Gastroesophageal sphincter (tissue), 4 donors: Measurements from ENCODE around the gene SIGLEC10. TPM values are rescaled to one million over a fixed set of nuclear protein-coding genes. Genes with fewer than 3 reads are reported as not detected.

ENCODE experiments used
- ATAC-seq: fragments of 150-250 bp; one replicate; pipeline ENCODE4 v1.9.1; 2016; ENCODE audit warnings: mild to moderate bottlenecking, moderate library complexity
- H3K27ac ChIP-seq, 4 donors: fragments of 200-600 bp; sonication (generic) in 3 of 4; 1 replicate in 3 of 4; 2 replicates in 1 of 4; pipeline ENCODE4 v1.5.1; 2016 to 2019
- H3K27me3 ChIP-seq: fragments of 200-600 bp; sonication (generic); one replicate; pipeline ENCODE4 v1.5.1; 2019
- H3K36me3 ChIP-seq, 2 donors: fragments of 200-600 bp; sonication (generic); one replicate each; pipeline ENCODE4 v1.5.1; 2019; ENCODE audit warnings: control low read depth in 1 of 2
- H3K4me1 ChIP-seq, 3 donors: fragments of 200-600 bp; sonication (generic); 1 replicate in 2 of 3; 2 replicates in 1 of 3; pipeline ENCODE4 v1.5.1; 2016 to 2019; ENCODE audit warnings: control low read depth in 2 of 3
- H3K4me3 ChIP-seq, 2 donors: fragments of 200-600 bp; sonication (generic); one replicate each; pipeline ENCODE4 v1.5.1; 2019; ENCODE audit warnings: mild to moderate bottlenecking in 1 of 2, moderate library complexity in 1 of 2
- H3K9me3 ChIP-seq, 3 donors: fragments of 200-600 bp; sonication (generic); one replicate each; pipeline ENCODE4 v1.5.1; 2017 to 2019; ENCODE audit warnings: control low read depth in 2 of 3
- CTCF ChIP-seq, 4 experiments: fragments of 200-600 bp in 2 of 4; fragments of 450-650 bp in 2 of 4; sonication (generic) in 1 of 4; IDR thresholded peaks; one replicate each; pipeline ENCODE4 v1.5.1; 2017 to 2019; ENCODE audit warnings: antibody characterized with exemption in 4 of 4, mild to moderate bottlenecking in 2 of 4, moderate library complexity in 2 of 4
- EP300 ChIP-seq: sonication (generic); formaldehyde crosslinking; IDR thresholded peaks from one replicate; pipeline ENCODE4 v1.6.1; 2017; ENCODE audit warnings: antibody characterized with exemption, mild to moderate bottlenecking
- POLR2A ChIP-seq, 2 donors: fragments of 450-650 bp; IDR thresholded peaks; one replicate each; pipeline ENCODE4 v1.6.1; 2017; ENCODE audit warnings: antibody characterized with exemption in 2 of 2, mild to moderate bottlenecking in 2 of 2, moderate library complexity in 1 of 2
- POLR2AphosphoS5 ChIP-seq: sonication (generic); formaldehyde crosslinking; IDR thresholded peaks from one replicate; pipeline ENCODE4 v1.6.1; 2017; ENCODE audit warnings: antibody characterized with exemption
- WGBS, 2 donors: methylation state at CpG; one replicate each; pipeline ENCODE4 v1.1.5; 2018; ENCODE audit warnings: low coverage in 1 of 2; 5-methylcytosine and 5-hydroxymethylcytosine counted together
- total RNA-seq, 4 donors: library from RNA; depleted of rRNA; stranded (reverse); fragments of >200 nt; gene quantifications; one replicate each; pipeline ENCODE4 v1.1.0, GENCODE V29; 2016

SIGLEC10 gene
- total RNA-seq, 4 donors from 2014 or later: 1.1 to 6.9 (median 3.2) TPM

- Histone ChIP-seq H3K27ac (peak overlapping the region; percentile 92 to 98 (median 98)), H3K4me3 (peak overlapping the region; percentile 74 to 80), H3K4me1 (peaks cover 0 to 39% (median 18%) of the 10 kb centered on the region in 3 donors), H3K36me3 (no peaks in the 10 kb centered on the region), H3K27me3 (no peaks in the 10 kb centered on the region), H3K9me3 (no peaks in the 10 kb centered on the region)
- ATAC-seq: peak; percentile 91
- TF ChIP-seq POLR2AphosphoS5: no peak
- TF ChIP-seq POLR2A (IDR thresholded peaks at IDR 0.05): peak in 1 of 2 donors; percentile 4
- no peak for TF ChIP-seq EP300
- TF ChIP-seq CTCF (IDR thresholded peaks at IDR 0.05): peak in 3 of 4 experiments; percentile 14 to 29 (median 27)
- WGBS, 2 donors: no CpG with 5 or more reads among the region's 64 CpGs
Measured at GRCh38 chr19:51367565-51368365, 49.7 kb downstream of the SIGLEC10 start.

GRCh38 chr19:51367255-51367564, 50.2 kb downstream of the SIGLEC10 start:
- Histone ChIP-seq H3K4me1 (peaks cover 0 to 45% (median 22%) of the 10 kb centered on the region in 3 donors), H3K27ac (peak overlapping the region; percentile 92 to 98 (median 98)), H3K36me3 (no peaks in the 10 kb centered on the region), H3K9me3 (no peaks in the 10 kb centered on the region), H3K27me3 (no peaks in the 10 kb centered on the region), H3K4me3 (peak overlapping the region; percentile 74 to 80)
- no peak for ATAC-seq
- 0% methylated on average over 13 of the region's 15 CpGs; no CpG with 5 or more reads in 1 of the 2 donors for WGBS, 2 donors
- TF ChIP-seq CTCF (IDR thresholded peaks at IDR 0.05): no peak
- no peak for TF ChIP-seq EP300
- TF ChIP-seq POLR2A (IDR thresholded peaks at IDR 0.05): peak; percentile 57 to 79
- peak; percentile 98 for TF ChIP-seq POLR2AphosphoS5

- H3K27ac ChIP-seq: peak overlapping the region; percentile 92 to 98 (median 98)
- H3K27me3 ChIP-seq: no peaks in the 10 kb centered on the region
- no peaks in the 10 kb centered on the region for H3K36me3 ChIP-seq
- 0 to 1% methylated on average over 32 to 34 of the region's 54 CpGs for WGBS, 2 donors
- peak overlapping the region; percentile 74 to 80 for H3K4me3 ChIP-seq
- H3K9me3 ChIP-seq: no peaks in the 10 kb centered on the region
- H3K4me1 ChIP-seq: peaks cover 0 to 50% (median 22%) of the 10 kb centered on the region in 3 donors
- peak; percentile 87 for ATAC-seq
- TF ChIP-seq POLR2AphosphoS5: peak; percentile 78
- no peak for TF ChIP-seq CTCF (IDR thresholded peaks at IDR 0.05)
Measured at GRCh38 chr19:51366389-51367254, 50.8 kb downstream of the SIGLEC10 start.

- Histone ChIP-seq H3K4me3 (peak within 1 kb of the TSS; percentile 74 to 80), H3K27me3 (no peaks in the 10 kb centered on the region), H3K27ac (peak within 1 kb of the TSS; percentile 92 to 98 (median 98)), H3K36me3 (no peaks in the 10 kb centered on the region), H3K9me3 (no peaks in the 10 kb centered on the region), H3K4me1 (peaks cover 0 to 50% (median 22%) of the 10 kb centered on the region in 3 donors)
- TF ChIP-seq POLR2A (IDR thresholded peaks at IDR 0.05) (peak; percentile 62 to 63), CTCF (IDR thresholded peaks at IDR 0.05) (no peak), POLR2AphosphoS5 (peak; percentile 72), EP300 (no peak)
- ATAC-seq: no peak
- WGBS, 2 donors: 0% methylated on average over 10 to 21 of the region's 27 CpGs
Measured at GRCh38 chr19:51365965-51366388, 51.5 kb downstream of the SIGLEC10 start, which contains the start of gene ETFB. ETFB (minus strand) TSS chr19:51366388; CDS start chr19:51366326, 62 bp downstream.
